ENCODE results near the gene BCL11A.

DNA sequence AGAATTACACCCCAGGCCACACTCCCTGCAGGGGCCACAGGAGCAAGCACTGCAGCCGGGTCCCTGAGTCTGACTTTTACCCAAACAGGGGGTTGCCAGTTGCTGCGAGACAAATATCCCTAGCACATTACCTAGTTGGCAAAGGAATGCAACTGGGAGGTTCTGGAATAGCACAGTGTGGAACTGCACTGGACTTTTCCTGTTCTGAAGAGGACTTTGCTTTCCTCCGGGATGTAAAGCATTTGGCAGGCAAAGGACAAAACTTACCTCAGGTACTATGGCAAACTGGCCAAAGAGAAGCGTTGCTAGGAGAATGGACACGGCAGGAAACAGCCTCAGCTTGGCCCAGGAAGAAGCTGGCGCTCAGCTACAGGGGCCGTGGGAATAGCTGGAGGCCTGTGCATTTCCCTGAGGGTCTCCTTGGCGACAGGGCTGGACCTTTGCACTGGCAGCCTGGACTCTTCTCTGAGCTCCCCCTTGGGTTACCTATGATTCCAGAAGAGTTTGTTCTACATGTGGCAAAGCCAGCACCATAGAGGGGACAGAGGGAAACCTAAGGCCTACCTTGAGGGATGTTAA is 45.0 kb downstream of the BCL11A start:
- TF ChIP-seq, protein P1, sequence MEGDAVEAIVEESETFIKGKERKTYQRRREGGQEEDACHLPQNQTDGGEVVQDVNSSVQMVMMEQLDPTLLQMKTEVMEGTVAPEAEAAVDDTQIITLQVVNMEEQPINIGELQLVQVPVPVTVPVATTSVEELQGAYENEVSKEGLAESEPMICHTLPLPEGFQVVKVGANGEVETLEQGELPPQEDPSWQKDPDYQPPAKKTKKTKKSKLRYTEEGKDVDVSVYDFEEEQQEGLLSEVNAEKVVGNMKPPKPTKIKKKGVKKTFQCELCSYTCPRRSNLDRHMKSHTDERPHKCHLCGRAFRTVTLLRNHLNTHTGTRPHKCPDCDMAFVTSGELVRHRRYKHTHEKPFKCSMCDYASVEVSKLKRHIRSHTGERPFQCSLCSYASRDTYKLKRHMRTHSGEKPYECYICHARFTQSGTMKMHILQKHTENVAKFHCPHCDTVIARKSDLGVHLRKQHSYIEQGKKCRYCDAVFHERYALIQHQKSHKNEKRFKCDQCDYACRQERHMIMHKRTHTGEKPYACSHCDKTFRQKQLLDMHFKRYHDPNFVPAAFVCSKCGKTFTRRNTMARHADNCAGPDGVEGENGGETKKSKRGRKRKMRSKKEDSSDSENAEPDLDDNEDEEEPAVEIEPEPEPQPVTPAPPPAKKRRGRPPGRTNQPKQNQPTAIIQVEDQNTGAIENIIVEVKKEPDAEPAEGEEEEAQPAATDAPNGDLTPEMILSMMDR (IDR thresholded peaks at IDR 0.05 in 8 of 11, conservative IDR thresholded peaks at IDR 0.05 in 3 of 11) = no peak
- TF ChIP-seq POLR2AphosphoS5 (IDR thresholded peaks at IDR 0.05) = no peak
